HepG2 (cell line): ENCODE results near the gene NSL1. TPM values are rescaled to one million over a fixed set of nuclear protein-coding genes. Genes with fewer than 3 reads are reported as not detected.
A peak's percentile ranks its signal among the peaks of the same experiment; 100 is the strongest.

Experiments used
- AFF4 ChIP-seq: sonication (generic); formaldehyde crosslinking; IDR thresholded peaks from 2 replicates; pipeline ENCODE4 v1.4.0; 2020; ENCODE audit warnings: missing genetic modification reagents
- CAMTA2 ChIP-seq: sonication (generic); formaldehyde crosslinking; IDR thresholded peaks from 2 replicates; pipeline ENCODE4 v1.4.0; 2020; ENCODE audit warnings: mild to moderate bottlenecking, missing genetic modification reagents, borderline replicate concordance
- CC2D1A ChIP-seq: sonication (generic); formaldehyde crosslinking; IDR thresholded peaks from 2 replicates; pipeline ENCODE4 v1.8.1; 2023; ENCODE audit warnings: mild to moderate bottlenecking, missing genetic modification reagents
- FIP1L1 ChIP-seq: fragments of 200-400 bp; formaldehyde crosslinking; IDR thresholded peaks from 2 replicates; pipeline ENCODE4 v1.6.1; 2018; ENCODE audit warnings: low read depth, mild to moderate bottlenecking, low read length, moderate library complexity, borderline replicate concordance; ENCODE audit not compliant: insufficient read depth
- KIAA2018 ChIP-seq: sonication (generic); formaldehyde crosslinking; IDR thresholded peaks from 2 replicates; pipeline ENCODE4 v1.5.0; 2020; ENCODE audit warnings: mild to moderate bottlenecking, missing genetic modification reagents, borderline replicate concordance
- MXD1 ChIP-seq: sonication (generic); formaldehyde crosslinking; IDR thresholded peaks from 2 replicates; pipeline ENCODE4 v1.4.0; 2020; ENCODE audit warnings: mild to moderate bottlenecking, missing genetic modification reagents
- ONECUT2 ChIP-seq: sonication (generic); formaldehyde crosslinking; IDR thresholded peaks from 2 replicates; pipeline ENCODE4 v1.4.0; 2020; ENCODE audit warnings: missing genetic modification reagents
- POLR2AphosphoS5 ChIP-seq: IDR thresholded peaks from 2 replicates; pipeline ENCODE4 v1.6.1; 2012; ENCODE audit warnings: low read depth, low read length
- REPIN1 ChIP-seq: sonication (generic); formaldehyde crosslinking; IDR thresholded peaks from 2 replicates; pipeline ENCODE4 v1.8.0; 2022; ENCODE audit warnings: missing genetic modification reagents, low read depth, mild to moderate bottlenecking, borderline replicate concordance
- SCMH1 ChIP-seq: sonication (generic); formaldehyde crosslinking; IDR thresholded peaks from 2 replicates; pipeline ENCODE4 v1.9.0; 2021; ENCODE audit warnings: missing genetic modification reagents, mild to moderate bottlenecking, borderline replicate concordance
- SPEN ChIP-seq: sonication (generic); formaldehyde crosslinking; IDR thresholded peaks from 2 replicates; pipeline ENCODE4 v1.5.1; 2020; ENCODE audit warnings: low read depth, mild to moderate bottlenecking, missing genetic modification reagents
- TBX3 ChIP-seq: fragments of 450-650 bp; IDR thresholded peaks from 2 replicates; pipeline ENCODE4 v1.6.1; 2017; ENCODE audit warnings: antibody characterized with exemption, mild to moderate bottlenecking, inconsistent platforms, borderline replicate concordance
- TOPORS ChIP-seq: sonication (generic); formaldehyde crosslinking; IDR thresholded peaks from 2 replicates; pipeline ENCODE4 v1.8.0; 2023; ENCODE audit warnings: mild to moderate bottlenecking, missing genetic modification reagents
- ZNF224 ChIP-seq: sonication (generic); formaldehyde crosslinking; IDR thresholded peaks from 2 replicates; pipeline ENCODE4 v1.5.0; 2020; ENCODE audit warnings: mild to moderate bottlenecking, missing genetic modification reagents
- ZNF292 ChIP-seq: sonication (generic); formaldehyde crosslinking; IDR thresholded peaks from 2 replicates; pipeline ENCODE4 v1.8.1; 2022; ENCODE audit warnings: mild to moderate bottlenecking, low read depth, missing genetic modification reagents, borderline replicate concordance
- ZNF564 ChIP-seq: sonication (generic); formaldehyde crosslinking; IDR thresholded peaks from 2 replicates; pipeline ENCODE4 v1.8.1; 2023; ENCODE audit warnings: mild to moderate bottlenecking, missing genetic modification reagents
- polyA plus RNA-seq, 8 experiments: library from polyadenylated mRNA; depleted of rRNA in 3 of 8; stranded (reverse) in 7 of 8; unstranded in 1 of 8; fragments of >200 nt; fragmentation: Illumina TruSeq in 4 of 8; extraction: Trizol in 4 of 8; gene quantifications; 2 replicates each; pipeline versions ENCODE4 v1.2.1 to v1.2.3, GENCODE V29; 2011 to 2016; ENCODE audit warnings: low read depth in 4 of 8, missing spikeins in 1 of 8, mixed read lengths in 1 of 8; ENCODE audit not compliant: insufficient read depth in 1 of 8
- total RNA-seq, 5 experiments: library from RNA; depleted of rRNA; stranded (reverse); fragments of >200 nt; fragmentation: Illumina TruSeq; extraction: Trizol; gene quantifications; 2 replicates each; pipeline ENCODE4 v1.2.3, GENCODE V29; 2016; ENCODE audit warnings: low read depth in 1 of 5

The NSL1 gene
- total and polyA plus RNA-seq, 2 of the 13 experiments (the other 11 are each of a cell fraction or from before 2014, with no cell fraction given): 34.5 to 77.4 TPM

- TF ChIP-seq KIAA2018 (CRISPR knock-in tag) (0 out of 2 replicates have a peak, but pooled peaks have one; percentile 94), ZNF564 (peak; percentile 81; the same call in 1 of the 2 replicates), MXD1 (CRISPR knock-in tag) (no peak; the same call in 1 of the 2 replicates), ZNF292 (peak; percentile 98), ZNF224 (CRISPR knock-in tag) (peak; percentile 70), CC2D1A (CRISPR knock-in tag) (no peak), SCMH1 (no peak), FIP1L1 (no peak), TOPORS (peak; percentile 86), REPIN1 (CRISPR knock-in tag) (peak; percentile 98), AFF4 (peak; percentile 45; the same call in 1 of the 2 replicates), CAMTA2 (CRISPR knock-in tag) (no peak), ONECUT2 (CRISPR knock-in tag) (no peak), TBX3 (peak; percentile 64; the same call in 1 of the 2 replicates), POLR2AphosphoS5 (peak; percentile 80), SPEN (CRISPR knock-in tag) (peak; percentile 97)
Observed at GRCh38 chr1:212791676-212792395, at the start of gene NSL1, which contains the start of gene TATDN3 (continued).
